Spleen (tissue), 11 donors: ENCODE data around the gene PAK1. TPM values are rescaled to one million over a fixed set of nuclear protein-coding genes. Genes with fewer than 3 reads are reported as not detected.

ENCODE experiments used
- DNase-seq: peaks from one replicate; pipeline ENCODE4 v3.0.0-alpha.2; 2020
- H3K27ac ChIP-seq, 8 donors: fragments of 200-600 bp; sonication (generic) in 7 of 8; 1 replicate in 4 of 8; 2 replicates in 4 of 8; pipeline versions ENCODE4 v1.5.0 to v1.8.0; 2016 to 2021; ENCODE audit warnings: inconsistent platforms in 4 of 8, mild to moderate bottlenecking in 4 of 8, moderate library complexity in 1 of 8
- H3K27me3 ChIP-seq, 7 donors: fragments of 200-600 bp; sonication (generic) in 6 of 7; replicated peaks in 1 of 7; 1 replicate in 4 of 7; 2 replicates in 3 of 7; pipeline versions ENCODE4 v1.5.0 to v1.8.0; 2016 to 2021; ENCODE audit warnings: inconsistent platforms in 3 of 7, mild to moderate bottlenecking in 1 of 7
- H3K36me3 ChIP-seq, 6 donors: fragments of 200-600 bp; sonication (generic) in 5 of 6; 1 replicate in 4 of 6; 2 replicates in 2 of 6; pipeline versions ENCODE4 v1.5.0 to v1.8.0; 2016 to 2021; ENCODE audit warnings: inconsistent platforms in 2 of 6
- H3K4me1 ChIP-seq, 6 donors: fragments of 200-600 bp; sonication (generic) in 5 of 6; 1 replicate in 3 of 6; 2 replicates in 3 of 6; pipeline versions ENCODE4 v1.5.0 to v1.8.0; 2016 to 2021; ENCODE audit warnings: inconsistent platforms in 3 of 6
- H3K4me3 ChIP-seq, 8 donors: fragments of 200-600 bp; sonication (generic) in 7 of 8; 1 replicate in 4 of 8; 2 replicates in 4 of 8; pipeline versions ENCODE4 v1.5.0 to v1.8.0; 2016 to 2021; ENCODE audit warnings: inconsistent platforms in 4 of 8, mild to moderate bottlenecking in 4 of 8, moderate library complexity in 2 of 8
- H3K9me3 ChIP-seq, 8 donors: fragments of 200-600 bp; sonication (generic) in 7 of 8; 1 replicate in 4 of 8; 2 replicates in 4 of 8; pipeline versions ENCODE4 v1.5.0 to v1.8.0; 2016 to 2021; ENCODE audit warnings: inconsistent platforms in 4 of 8
- CTCF ChIP-seq, 11 experiments: fragments of 200-600 bp in 7 of 11; fragments of 450-650 bp in 4 of 11; sonication (generic) in 4 of 11; IDR thresholded peaks in 8 of 11; conservative IDR thresholded peaks in 3 of 11; 1 replicate in 7 of 11; 2 replicates in 4 of 11; pipeline versions ENCODE4 v1.4.0 to v1.8.0; 2016 to 2021; ENCODE audit warnings: antibody characterized with exemption in 11 of 11, inconsistent platforms in 4 of 11, mild to moderate bottlenecking in 1 of 11
- POLR2A ChIP-seq, 3 donors: fragments of 450-650 bp; IDR thresholded peaks; one replicate each; pipeline ENCODE4 v1.5.1; 2017; ENCODE audit warnings: antibody characterized with exemption in 3 of 3, mild to moderate bottlenecking in 1 of 3
- POLR2AphosphoS5 ChIP-seq, 3 donors: sonication (generic); formaldehyde crosslinking; IDR thresholded peaks; one replicate each; pipeline ENCODE4 v1.5.1; 2017; ENCODE audit warnings: antibody characterized with exemption in 3 of 3
- WGBS, 5 donors: extraction: QIAGEN DNeasy Blood & Tissue Kit in 3 of 5; methylation state at CpG; one replicate each; pipeline versions ENCODE4 v1.1.5 to v1.1.7; 2013 to 2018; 5-methylcytosine and 5-hydroxymethylcytosine counted together
- intact Hi-C: fragments of 100-400 bp; cut with DNase I; formaldehyde crosslinking; loops from one replicate; pipeline ENCODE4 v1.15.0; 2023; ENCODE audit warnings: low total_unique reads
- polyA plus RNA-seq, 3 donors: library from polyadenylated mRNA; stranded (reverse); fragments of 200-250 nt; gene quantifications; one replicate each; pipeline ENCODE4 v1.2.1, GENCODE V29; 2013
- total RNA-seq, 7 donors: library from RNA; depleted of rRNA in 3 of 7; stranded (reverse); fragments of >200 nt in 3 of 7; fragmentation: NEBNext Ultra II Directional in 4 of 7; extraction: Animal tissue kit (Norgen Biotek cat#: 25700) in 4 of 7; gene quantifications; one replicate each; pipeline versions ENCODE4 v1.1.0 to v1.2.1, GENCODE V29; 2016 to 2021
- donor health status: healthy with polysubstance abuse.
- donor health status: DM: no; HTN: no; CAD: no; lungs with moderate emphysema.
- donor health status: DM: no; HTN: no; CAD: no.
- donor health status: Bipolar disorder and iron deficiency.
- donor health status: healthy.
- donor health status: DM: no; HTN: no; CAD: no.
- donor health status: DM: yes; HTN: yes; CAD: no.

PAK1 gene
- total and polyA plus RNA-seq, 10 donors = 9.3 to 76.5 (median 37.5) TPM

DNA sequence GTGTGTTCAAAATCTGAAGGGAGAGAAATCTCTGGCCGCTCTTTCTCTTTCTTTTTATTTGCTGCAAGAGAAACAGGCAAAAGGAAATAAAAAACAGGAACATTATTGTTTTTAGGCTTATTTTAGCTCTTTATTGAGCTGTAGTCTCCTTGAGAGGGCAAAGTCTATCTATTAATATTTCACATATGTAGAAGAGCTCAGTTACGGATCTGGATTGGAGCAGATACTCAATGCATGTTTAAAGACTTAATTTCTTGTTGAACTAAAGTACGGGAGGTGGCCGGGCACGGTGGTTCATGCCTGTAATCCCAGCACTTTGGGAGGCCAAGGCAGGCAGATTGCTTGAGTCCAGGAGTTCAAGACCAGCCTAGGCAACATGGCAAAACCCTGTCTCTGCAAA is 94.0 kb downstream of the PAK1 start:
- TF ChIP-seq POLR2A (IDR thresholded peaks at IDR 0.05) (no peak), CTCF (IDR thresholded peaks at IDR 0.05 in 8 of 11, conservative IDR thresholded peaks at IDR 0.05 in 3 of 11) (no peak), POLR2AphosphoS5 (IDR thresholded peaks at IDR 0.05) (no peak)
- intact Hi-C loops = no loop called here
- H3K9me3 ChIP-seq = no peaks in the 10 kb centered on the region
- no peaks in the 10 kb centered on the region for H3K27me3 ChIP-seq
- H3K4me1 ChIP-seq = peaks cover 0 to 11% (median 4%) of the 10 kb centered on the region in 6 donors
- H3K4me3 ChIP-seq = no peak overlapping the region
- H3K27ac ChIP-seq = no peak overlapping the region
- no peak for DNase-seq
- 94 to 99% (median 95%) methylated on average over 5 of the region's 5 CpGs for WGBS, 5 donors
- peaks cover 0 to 69% (median 6%) of the 10 kb centered on the region in 6 donors for H3K36me3 ChIP-seq

- Histone ChIP-seq H3K4me3 (no peak overlapping the region), H3K4me1 (peaks cover 0 to 11% (median 4%) of the 10 kb centered on the region in 6 donors), H3K27me3 (no peaks in the 10 kb centered on the region), H3K9me3 (no peaks in the 10 kb centered on the region), H3K27ac (no peak overlapping the region), H3K36me3 (peaks cover 0 to 73% (median 6%) of the 10 kb centered on the region in 6 donors)
- WGBS, 5 donors = 94 to 97% (median 96%) methylated on average over 4 of the region's 4 CpGs
- intact Hi-C loops = no loop called here
- TF ChIP-seq POLR2AphosphoS5 (IDR thresholded peaks at IDR 0.05) = no peak
- TF ChIP-seq POLR2A (IDR thresholded peaks at IDR 0.05) = no peak
- no peak for TF ChIP-seq CTCF (IDR thresholded peaks at IDR 0.05 in 8 of 11, conservative IDR thresholded peaks at IDR 0.05 in 3 of 11)
- no peak for DNase-seq
Measured at GRCh38 chr11:77379253-77379652, 94.6 kb downstream of the PAK1 start.

GRCh38 chr11:77377734-77378133 is 96.2 kb downstream of the PAK1 start:
- Histone ChIP-seq H3K4me3 (no peak overlapping the region), H3K27ac (no peak overlapping the region), H3K4me1 (peaks cover 0 to 11% (median 4%) of the 10 kb centered on the region in 6 donors), H3K27me3 (no peaks in the 10 kb centered on the region), H3K9me3 (no peaks in the 10 kb centered on the region), H3K36me3 (peaks cover 0 to 77% (median 6%) of the 10 kb centered on the region in 6 donors)
- WGBS, 5 donors = 43 to 79% (median 61%) methylated on average over 2 of the region's 2 CpGs
- no peak for DNase-seq
- intact Hi-C loops = no loop called here
- TF ChIP-seq CTCF (IDR thresholded peaks at IDR 0.05 in 8 of 11, conservative IDR thresholded peaks at IDR 0.05 in 3 of 11) (no peak), POLR2AphosphoS5 (IDR thresholded peaks at IDR 0.05) (no peak)

GRCh38 chr11:77375107-77375506 is 98.8 kb downstream of the PAK1 start:
- no peaks in the 10 kb centered on the region for H3K27me3 ChIP-seq
- TF ChIP-seq POLR2AphosphoS5 (IDR thresholded peaks at IDR 0.05) = no peak
- no peak for TF ChIP-seq POLR2A (IDR thresholded peaks at IDR 0.05)
- TF ChIP-seq CTCF (IDR thresholded peaks at IDR 0.05 in 8 of 11, conservative IDR thresholded peaks at IDR 0.05 in 3 of 11) = no peak
- H3K27ac ChIP-seq = no peak overlapping the region
- WGBS, 5 donors = 95 to 100% (median 97%) methylated on average over 2 of the region's 2 CpGs
- H3K4me1 ChIP-seq = no peaks in the 10 kb centered on the region
- intact Hi-C loops = no loop called here
- H3K9me3 ChIP-seq = no peaks in the 10 kb centered on the region
- DNase-seq = no peak
- H3K4me3 ChIP-seq = no peak overlapping the region
- H3K36me3 ChIP-seq = peaks cover 0 to 86% (median 6%) of the 10 kb centered on the region in 6 donors
